8988T (cell line): Measurements from ENCODE around the gene EIF4G1.
A peak's percentile ranks its signal among the peaks of the same experiment; 100 is the strongest.
"Not testable (repeated sequence)": the region's sequence is repeated elsewhere in the genome, so short reads cannot be mapped to it uniquely, and the experiment has no call there.

Experiments used
- DNase-seq: peaks from one replicate; pipeline ENCODE4 v3.0.0; 2011

Gene EIF4G1

DNA sequence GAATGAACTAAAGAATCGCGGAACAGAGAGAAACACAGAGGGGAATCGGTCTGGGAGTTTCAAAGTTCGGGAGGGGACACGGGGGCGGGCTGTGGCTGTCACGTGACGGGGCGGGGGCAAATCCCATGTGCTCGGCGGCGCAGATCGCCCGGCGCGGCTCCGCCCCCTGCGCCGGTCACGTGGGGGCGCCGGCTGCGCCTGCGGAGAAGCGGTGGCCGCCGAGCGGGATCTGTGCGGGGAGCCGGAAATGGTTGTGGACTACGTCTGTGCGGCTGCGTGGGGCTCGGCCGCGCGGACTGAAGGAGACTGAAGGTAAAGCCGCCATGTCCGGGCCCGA, at the start of gene EIF4G1:
Gene EIF4G1, plus strand, starts transcription at position 244 of the 337 bp plus-strand sequence. CDS start 1,191 bp downstream, outside the sequence.
- peak; percentile 98 for DNase-seq

DNA sequence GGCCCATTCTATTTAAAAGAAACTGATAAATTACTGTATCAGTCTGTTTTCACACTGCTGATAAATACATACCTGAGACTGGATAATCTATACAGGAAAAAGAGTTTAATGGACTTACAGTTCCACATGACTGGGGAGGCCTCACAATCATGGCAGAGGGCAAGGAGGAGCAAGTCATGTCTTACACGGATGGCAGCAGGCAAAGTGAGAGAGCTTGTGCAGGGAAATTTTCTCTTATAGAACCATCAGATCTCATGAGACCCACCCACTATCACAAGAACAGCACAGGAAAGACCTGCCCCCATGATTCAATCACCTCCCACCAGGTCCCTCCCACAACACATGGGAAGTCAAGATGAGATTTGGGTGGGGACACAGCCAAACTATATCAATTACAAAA, 47.2 kb upstream of the EIF4G1 start:
- DNase-seq: not testable (repeated sequence)

DNA sequence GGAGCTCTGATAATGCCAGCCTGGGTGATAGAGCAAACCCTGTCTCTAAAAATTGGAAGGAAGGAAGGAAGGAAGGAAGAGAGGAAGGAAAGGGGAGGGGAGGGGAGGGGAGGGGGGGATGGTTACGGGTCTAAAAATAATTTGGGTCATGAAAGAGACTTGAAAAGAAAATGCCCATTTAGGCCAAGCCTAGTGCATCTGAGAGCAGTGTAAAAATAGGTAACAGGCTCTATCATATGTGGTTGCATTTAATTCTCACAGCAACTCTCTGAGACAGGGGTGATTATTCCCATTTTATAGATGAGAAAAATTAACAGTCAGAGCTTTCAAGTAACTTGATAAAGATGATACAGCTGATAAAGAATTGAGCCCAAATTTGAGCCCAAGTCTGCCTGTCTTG, 42.1 kb upstream of the EIF4G1 start:
- no peak for DNase-seq

- no peak for DNase-seq
Observed at GRCh38 chr3:184275381-184275701, 39.1 kb upstream of the EIF4G1 start.

GRCh38 chr3:184275961-184276910, 38.2 kb upstream of the EIF4G1 start, which contains the start of gene ECE2:
Gene ECE2, plus strand, starts transcription at chr3:184276022. Its CDS starts 132 bp downstream, at chr3:184276154.
- DNase-seq: no peak

DNA sequence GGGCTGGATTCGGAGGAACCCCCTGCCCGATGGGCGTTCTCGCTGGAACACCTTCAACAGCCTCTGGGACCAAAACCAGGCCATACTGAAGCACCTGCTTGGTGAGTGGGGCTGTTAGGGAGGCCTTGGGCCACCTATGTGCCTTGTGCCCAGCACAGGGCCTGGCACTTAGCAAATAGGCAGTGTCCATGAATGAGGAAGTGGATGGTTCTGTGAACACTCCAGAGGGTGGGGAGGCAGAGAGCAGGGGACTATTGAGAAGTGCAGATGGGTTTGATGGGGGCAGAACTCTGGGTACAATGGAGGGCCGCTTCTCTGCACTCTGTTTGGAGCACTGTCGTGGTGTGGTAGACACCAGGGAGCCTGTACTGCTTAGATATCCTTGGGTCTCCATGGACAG, 37.0 kb upstream of the EIF4G1 start:
- DNase-seq: no peak

DNA sequence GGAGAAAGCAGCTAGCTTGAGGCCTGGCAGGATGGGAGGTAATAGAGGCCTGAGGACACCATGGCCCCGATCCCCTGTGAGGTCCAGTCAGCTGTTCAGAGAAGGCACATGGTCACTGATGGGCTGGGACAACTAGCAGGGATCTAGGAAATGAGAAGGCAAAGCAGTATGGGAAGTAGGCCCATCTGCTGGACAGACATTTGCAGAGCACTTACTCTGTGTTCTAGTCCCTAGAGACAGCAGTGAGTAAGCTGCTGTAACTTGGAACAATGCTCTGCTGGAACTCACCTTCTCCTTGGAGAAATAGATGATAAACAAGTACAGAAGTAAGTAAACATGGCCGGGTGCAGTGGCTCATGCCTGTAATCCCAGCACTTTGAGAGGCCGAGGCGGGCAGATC, 31.5 kb upstream of the EIF4G1 start:
- no peak for DNase-seq

GRCh38 chr3:184283681-184284080, 30.7 kb upstream of the EIF4G1 start:
- DNase-seq: no peak

DNA sequence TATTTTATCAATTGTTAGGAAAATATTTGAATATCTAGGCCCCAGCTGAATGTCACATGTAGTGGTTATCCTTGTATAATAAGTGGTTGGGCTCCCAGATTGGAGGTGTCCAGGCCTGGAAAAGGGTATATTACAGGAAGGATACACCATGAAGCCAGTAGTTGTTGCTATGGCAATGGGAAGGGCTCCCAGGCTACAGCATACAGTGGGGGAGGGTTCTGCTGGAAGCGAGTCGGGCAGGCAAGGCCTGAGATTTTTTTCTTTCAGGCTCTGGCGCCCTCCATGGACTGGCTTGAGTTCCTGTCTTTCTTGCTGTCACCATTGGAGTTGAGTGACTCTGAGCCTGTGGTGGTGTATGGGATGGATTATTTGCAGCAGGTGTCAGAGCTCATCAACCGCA, 29.7 kb upstream of the EIF4G1 start:
- DNase-seq: peak; percentile 97

GRCh38 chr3:184289426-184289938, 24.9 kb upstream of the EIF4G1 start:
- DNase-seq: peak; percentile 89

DNA sequence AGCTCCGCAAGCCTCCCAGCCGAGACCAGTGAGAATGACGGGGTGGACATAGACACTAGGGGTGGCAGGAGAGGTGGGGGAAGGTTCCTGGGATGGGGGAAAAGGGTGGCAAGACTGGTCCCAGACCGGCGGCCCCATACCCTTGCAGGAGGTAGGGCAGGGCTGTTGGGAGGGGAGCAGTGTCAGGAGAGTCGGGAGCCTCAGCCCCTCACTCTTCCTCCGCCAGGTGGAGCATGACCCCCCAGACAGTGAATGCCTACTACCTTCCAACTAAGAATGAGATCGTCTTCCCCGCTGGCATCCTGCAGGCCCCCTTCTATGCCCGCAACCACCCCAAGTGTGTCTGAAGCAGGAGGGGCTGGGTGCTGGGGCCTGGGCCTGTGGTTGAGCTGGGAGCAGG, 24.1 kb upstream of the EIF4G1 start:
- no peak for DNase-seq

DNA sequence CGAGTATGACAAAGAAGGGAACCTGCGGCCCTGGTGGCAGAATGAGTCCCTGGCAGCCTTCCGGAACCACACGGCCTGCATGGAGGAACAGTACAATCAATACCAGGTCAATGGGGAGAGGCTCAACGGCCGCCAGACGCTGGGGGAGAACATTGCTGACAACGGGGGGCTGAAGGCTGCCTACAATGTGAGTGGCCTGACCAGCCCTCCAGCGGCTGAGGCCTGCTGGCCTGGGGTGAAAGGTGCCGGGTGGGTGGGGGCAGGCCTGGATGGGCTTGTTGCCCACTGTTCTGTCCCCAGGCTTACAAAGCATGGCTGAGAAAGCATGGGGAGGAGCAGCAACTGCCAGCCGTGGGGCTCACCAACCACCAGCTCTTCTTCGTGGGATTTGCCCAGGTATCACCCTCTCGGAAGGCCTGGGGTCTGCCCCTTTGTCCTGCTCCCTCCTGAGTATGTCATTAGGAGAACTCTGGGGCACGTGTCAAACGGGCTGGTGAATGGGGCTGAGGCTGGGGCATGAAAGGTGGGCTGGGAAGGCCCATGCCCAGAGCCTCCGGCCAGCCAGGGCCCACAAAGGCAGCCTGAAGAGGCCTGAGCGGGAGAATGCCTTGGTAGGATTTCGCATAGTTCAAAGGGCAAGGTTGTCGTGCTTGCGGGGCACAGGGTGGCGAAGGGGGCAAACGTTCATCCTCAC, 23.2 kb upstream of the EIF4G1 start:
- DNase-seq: no peak

DNA sequence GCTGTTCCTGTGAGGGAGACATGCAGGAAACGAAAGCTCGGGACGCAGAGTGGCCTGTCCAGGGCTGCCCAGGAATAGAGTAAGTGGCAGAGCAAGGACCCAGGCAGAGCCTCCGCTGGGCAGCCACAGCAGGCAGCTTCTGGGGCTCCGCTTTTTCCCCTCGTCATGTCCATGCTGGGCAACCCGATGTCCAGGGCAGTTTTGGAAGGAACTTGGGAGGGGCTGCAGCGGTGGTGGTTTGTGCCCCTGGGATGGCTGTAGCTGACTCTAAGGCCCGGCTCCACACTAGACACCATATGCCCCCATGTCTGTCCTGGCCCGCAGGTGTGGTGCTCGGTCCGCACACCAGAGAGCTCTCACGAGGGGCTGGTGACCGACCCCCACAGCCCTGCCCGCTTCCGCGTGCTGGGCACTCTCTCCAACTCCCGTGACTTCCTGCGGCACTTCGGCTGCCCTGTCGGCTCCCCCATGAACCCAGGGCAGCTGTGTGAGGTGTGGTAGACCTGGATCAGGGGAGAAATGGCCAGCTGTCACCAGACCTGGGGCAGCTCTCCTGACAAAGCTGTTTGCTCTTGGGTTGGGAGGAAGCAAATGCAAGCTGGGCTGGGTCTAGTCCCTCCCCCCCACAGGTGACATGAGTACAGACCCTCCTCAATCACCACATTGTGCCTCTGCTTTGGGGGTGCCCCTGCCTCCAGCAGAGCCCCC, 22.5 kb upstream of the EIF4G1 start:
- DNase-seq: no peak

GRCh38 chr3:184295771-184296170, 18.6 kb upstream of the EIF4G1 start:
- DNase-seq: no peak

- no peak for DNase-seq
Observed at GRCh38 chr3:184296616-184297015, 17.8 kb upstream of the EIF4G1 start.

- DNase-seq: peak; percentile 89
Observed at GRCh38 chr3:184298759-184299487, 15.5 kb upstream of the EIF4G1 start, which contains the start of gene PSMD2. Gene PSMD2, plus strand, starts transcription at chr3:184299241. Its CDS starts 26 bp downstream, at chr3:184299267.

DNA sequence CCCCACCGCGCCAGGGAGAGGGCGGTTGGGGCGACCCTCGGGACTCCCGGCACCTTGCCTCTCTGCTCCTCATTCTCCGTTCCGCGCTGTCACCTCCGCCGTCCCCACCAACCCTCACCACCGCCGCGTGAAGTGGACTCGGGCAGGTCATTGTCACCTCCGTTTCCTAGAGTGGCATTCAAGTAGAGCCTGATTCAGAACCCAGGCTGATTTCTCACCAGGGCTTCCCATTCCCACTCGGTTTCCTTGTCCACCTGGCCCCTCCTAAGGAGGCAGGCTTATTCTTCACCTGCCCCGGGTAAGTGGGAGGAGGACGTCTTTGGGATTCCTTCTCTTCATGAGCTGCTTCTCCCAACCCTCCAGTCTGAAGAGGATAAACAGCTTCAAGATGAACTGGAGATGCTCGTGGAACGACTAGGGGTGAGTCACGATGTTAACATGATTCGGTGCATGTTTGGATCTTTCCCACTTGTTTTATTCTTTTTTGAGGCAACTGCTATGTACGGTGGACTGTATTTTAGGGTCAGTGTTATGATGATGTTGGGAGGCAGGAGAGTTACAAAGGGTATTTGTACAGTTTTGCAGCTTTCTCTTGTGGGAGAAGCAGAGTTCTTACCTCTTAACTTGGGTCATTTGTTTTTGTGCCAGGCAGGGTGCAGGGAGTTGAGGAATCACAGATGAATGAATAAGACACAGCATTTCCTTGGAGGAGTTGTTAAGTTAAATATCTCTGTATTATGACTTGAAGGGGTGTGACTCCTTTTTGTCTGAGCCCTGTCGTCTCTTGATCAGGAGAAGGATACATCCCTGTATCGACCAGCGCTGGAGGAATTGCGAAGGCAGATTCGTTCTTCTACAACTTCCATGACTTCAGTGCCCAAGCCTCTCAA, 14.7 kb upstream of the EIF4G1 start:
- DNase-seq: no peak

DNA sequence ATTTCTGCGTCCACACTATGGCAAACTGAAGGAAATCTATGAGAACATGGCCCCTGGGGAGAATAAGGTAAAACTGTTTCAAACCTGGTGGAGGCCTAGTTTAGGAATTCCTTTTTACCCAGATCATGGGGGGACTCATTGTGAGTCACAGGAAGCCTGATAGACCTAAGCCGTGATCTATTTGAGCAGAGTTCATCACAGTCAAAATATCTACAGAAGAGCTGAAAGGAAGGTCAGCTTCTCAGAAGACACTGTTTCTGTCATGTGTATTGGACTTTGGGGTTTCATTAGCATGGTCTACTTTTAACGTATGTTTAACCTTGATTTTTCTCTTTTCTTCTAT, 14.1 kb upstream of the EIF4G1 start:
- DNase-seq: peak; percentile 44

- no peak for DNase-seq
Observed at GRCh38 chr3:184305577-184305976, 8.8 kb upstream of the EIF4G1 start.

DNA sequence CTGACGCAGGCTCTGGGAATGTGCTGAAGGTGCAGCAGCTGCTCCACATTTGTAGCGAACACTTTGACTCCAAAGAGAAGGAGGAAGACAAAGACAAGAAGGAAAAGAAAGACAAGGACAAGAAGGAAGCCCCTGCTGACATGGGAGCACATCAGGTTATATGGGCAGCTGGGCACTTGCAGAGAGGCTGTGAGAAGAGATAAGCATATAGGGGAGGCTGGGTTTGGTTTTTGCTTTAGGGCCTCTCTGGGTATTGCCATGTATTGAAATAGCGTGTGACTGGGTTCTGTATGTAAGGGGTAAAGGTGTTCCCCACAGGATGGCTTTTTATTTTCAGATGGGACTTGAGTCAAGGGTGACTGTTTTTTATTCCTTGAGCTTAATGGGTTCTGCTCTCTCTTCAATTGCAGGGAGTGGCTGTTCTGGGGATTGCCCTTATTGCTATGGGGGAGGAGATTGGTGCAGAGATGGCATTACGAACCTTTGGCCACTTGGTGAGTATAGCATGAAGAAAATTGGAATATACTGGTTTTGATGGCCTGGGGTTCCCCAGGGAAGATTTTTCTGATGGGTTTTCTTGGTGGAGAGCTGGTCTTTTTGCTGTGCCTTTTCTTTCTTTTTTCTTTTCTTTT, 7.9 kb upstream of the EIF4G1 start:
- no peak for DNase-seq

DNA sequence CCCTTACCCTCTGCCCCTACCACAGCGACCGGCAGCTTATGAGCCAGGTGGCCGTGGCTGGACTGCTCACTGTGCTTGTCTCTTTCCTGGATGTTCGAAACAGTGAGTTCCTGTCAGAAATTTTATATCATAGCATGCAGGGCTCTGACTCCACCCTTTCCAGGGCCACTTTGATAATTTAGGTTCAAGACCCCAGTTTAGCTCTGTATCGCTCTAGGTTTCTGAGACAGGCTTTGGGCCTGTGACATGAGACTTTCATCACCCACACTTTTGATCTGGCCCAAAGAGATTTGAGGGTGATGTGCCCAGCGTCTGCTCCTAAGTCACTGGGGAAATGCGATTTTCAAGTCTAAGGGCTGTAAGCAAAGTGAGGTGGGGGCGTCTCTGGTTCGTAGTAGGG, 6.5 kb upstream of the EIF4G1 start:
- DNase-seq: no peak
